ACC112 (cell line): ENCODE measurements around the gene TBC1D5.
"Not testable (repeated sequence)": the region's sequence is repeated elsewhere in the genome, so short reads cannot be mapped to it uniquely, and the experiment has no call there.

Source experiments
- H2AFZ ChIP-seq: fragments of 200-600 bp; sonication (generic); one replicate; pipeline ENCODE4 v1.6.0; 2017; ENCODE audit warnings: antibody characterized with exemption, low read length; ENCODE audit not compliant: unreplicated experiment
- H3K27ac ChIP-seq: fragments of 200-600 bp; sonication (generic); 2 replicates; pipeline ENCODE4 v1.5.1; 2014; ENCODE audit warnings: low read depth, mild to moderate bottlenecking, antibody characterized with exemption, low read length, moderate library complexity
- H3K27me3 ChIP-seq: fragments of 200-600 bp; sonication (generic); 2 replicates; pipeline ENCODE4 v1.6.1; 2014; ENCODE audit warnings: mild to moderate bottlenecking, antibody characterized with exemption, low read length, moderate library complexity, mixed read lengths; ENCODE audit not compliant: insufficient read depth
- H3K36me3 ChIP-seq: fragments of 200-600 bp; sonication (generic); 2 replicates; pipeline ENCODE4 v1.6.1; 2016; ENCODE audit warnings: mild to moderate bottlenecking, antibody characterized with exemption, low read length, moderate library complexity, mixed read lengths; ENCODE audit not compliant: insufficient read depth
- H3K4me1 ChIP-seq: fragments of 200-600 bp; sonication (generic); one replicate; pipeline ENCODE4 v1.6.1; 2016; ENCODE audit warnings: low read length, mixed read lengths; ENCODE audit not compliant: insufficient read depth, unreplicated experiment, control insufficient read depth
- H3K4me3 ChIP-seq: fragments of 200-600 bp; sonication (generic); 2 replicates; pipeline ENCODE4 v1.5.1; 2014; ENCODE audit warnings: mild to moderate bottlenecking, low read depth, low read length
- H3K79me2 ChIP-seq: fragments of 200-600 bp; sonication (generic); one replicate; pipeline ENCODE4 v1.6.0; 2016; ENCODE audit warnings: low read length; ENCODE audit not compliant: control insufficient read depth, unreplicated experiment, insufficient read depth

The TBC1D5 gene

GRCh38 chr3:17491601-17492000 is 250.8 kb downstream of the TBC1D5 start:
- Histone ChIP-seq H3K4me1 (peaks cover 19% of the 10 kb centered on the region), H2AFZ (no peak overlapping the region), H3K79me2 (no peaks in the 10 kb centered on the region), H3K4me3 (no peak overlapping the region; the same call in 1 of the 2 replicates), H3K36me3 (peaks cover 7% of the 10 kb centered on the region), H3K27me3 (no peaks in the 10 kb centered on the region), H3K27ac (peak overlapping the region; percentile 49; the same call in 1 of the 2 replicates)

DNA sequence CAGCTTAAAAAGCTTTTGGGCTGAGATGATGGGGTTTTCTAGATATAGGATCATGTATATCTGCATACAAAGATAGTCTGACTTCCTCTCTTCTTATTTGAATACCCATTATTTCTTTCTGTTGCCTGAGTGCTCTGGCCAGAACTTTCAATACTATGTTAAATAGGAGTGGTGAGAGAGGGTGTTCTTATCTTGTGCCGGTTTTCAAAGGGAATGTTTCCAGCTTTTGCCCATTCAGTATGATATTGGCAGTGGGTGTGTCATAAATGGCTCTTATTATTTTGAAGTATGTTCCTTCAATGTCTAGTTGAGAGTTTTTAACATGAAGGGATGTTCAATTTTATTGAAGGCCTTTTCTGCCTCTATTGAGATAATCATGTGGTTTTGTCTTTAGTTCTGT is 251.2 kb downstream of the TBC1D5 start:
- not testable (repeated sequence) for H2AFZ ChIP-seq, H3K4me3 ChIP-seq, H3K36me3 ChIP-seq, H3K27me3 ChIP-seq, H3K79me2 ChIP-seq
- Histone ChIP-seq H3K27ac (peak overlapping the region; percentile 28; the same call in 1 of the 2 replicates), H3K4me1 (peaks cover 19% of the 10 kb centered on the region)

DNA sequence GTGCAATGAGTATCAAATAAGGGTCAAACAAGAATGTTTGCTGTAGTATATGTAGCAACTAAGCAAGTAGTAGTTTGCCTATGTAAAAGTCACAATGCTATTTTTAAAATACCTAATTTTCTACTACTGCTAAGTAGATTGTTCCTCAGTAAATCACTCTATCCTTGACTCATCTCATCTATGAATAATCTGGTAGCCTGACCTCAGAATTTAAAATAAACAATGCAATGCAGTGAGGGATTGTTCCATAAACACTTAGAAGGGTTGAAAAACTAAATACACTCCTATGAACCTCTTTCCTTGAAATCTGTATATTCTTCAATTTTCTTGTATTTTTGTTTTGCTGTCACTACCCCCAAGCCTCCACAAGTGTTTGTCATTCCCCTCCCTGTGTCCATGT is 253.3 kb downstream of the TBC1D5 start:
- Histone ChIP-seq H3K36me3 (peaks cover 7% of the 10 kb centered on the region), H3K79me2 (no peaks in the 10 kb centered on the region), H3K27me3 (no peaks in the 10 kb centered on the region), H3K4me3 (no peak overlapping the region), H2AFZ (no peak overlapping the region), H3K27ac (peak overlapping the region; percentile 38; the same call in 1 of the 2 replicates), H3K4me1 (peaks cover 19% of the 10 kb centered on the region)

DNA sequence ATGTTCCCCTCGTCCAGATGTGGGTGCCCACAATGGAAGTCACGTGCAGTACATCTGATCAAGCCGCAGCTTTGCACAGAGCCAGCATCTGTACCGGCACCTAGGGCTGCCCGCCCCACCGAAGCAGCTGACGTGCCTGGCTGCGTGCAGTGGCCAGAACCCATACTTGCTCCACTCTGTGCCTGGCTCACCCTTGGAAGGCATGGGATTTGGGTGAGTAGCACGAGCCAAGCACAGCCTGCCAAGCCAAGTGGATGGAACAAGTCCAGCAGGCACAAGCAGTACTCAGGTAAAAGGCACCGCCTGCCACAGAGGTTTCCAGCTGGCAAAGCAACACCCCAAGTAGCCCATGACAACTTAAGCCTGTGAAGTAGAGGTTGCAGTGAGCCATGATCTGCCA is 261.3 kb downstream of the TBC1D5 start:
- Histone ChIP-seq H3K4me3 (no peak overlapping the region), H2AFZ (no peak overlapping the region), H3K36me3 (no peaks in the 10 kb centered on the region), H3K79me2 (no peaks in the 10 kb centered on the region), H3K4me1 (peaks cover 6% of the 10 kb centered on the region), H3K27me3 (no peaks in the 10 kb centered on the region), H3K27ac (no peak overlapping the region)

DNA sequence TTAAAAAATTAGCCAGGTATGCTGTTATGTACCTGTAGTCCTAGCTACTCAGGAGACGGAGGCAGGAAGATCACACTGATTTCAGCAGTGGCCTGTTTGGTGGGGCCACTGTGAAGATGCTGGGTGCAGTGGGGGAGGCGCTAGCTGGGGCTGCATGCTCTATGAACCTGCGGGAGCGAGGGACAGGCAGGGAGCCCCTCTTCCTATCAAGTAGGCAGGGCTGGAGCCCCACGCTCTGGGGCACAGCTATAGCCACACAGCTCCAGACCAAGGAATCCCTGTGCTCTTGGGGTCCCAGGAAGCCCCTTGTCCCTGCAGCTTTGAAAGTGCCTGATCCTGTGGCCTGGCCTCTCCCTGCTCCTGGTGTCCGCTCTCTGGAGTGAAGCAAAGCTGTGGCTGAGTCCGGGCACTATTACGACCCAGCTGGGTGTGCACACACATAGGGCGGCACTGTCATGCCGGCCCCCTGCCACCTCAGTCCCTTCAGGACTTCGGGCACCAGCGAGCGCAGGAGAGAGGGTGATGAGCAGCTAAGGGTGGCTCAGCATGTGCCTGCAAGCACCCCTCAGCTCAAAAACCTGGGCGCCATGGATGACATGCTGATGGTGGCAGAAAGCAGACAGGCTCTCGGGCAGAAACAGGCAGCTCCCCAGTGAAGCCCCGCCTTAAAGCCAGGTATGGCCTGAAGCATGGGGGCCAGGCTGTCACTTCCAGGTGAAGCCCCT is 262.6 kb downstream of the TBC1D5 start:
- Histone ChIP-seq H3K4me3 (no peak overlapping the region), H2AFZ (no peak overlapping the region), H3K27me3 (no peaks in the 10 kb centered on the region), H3K36me3 (no peaks in the 10 kb centered on the region), H3K27ac (no peak overlapping the region), H3K4me1 (peaks cover 6% of the 10 kb centered on the region), H3K79me2 (no peaks in the 10 kb centered on the region)

DNA sequence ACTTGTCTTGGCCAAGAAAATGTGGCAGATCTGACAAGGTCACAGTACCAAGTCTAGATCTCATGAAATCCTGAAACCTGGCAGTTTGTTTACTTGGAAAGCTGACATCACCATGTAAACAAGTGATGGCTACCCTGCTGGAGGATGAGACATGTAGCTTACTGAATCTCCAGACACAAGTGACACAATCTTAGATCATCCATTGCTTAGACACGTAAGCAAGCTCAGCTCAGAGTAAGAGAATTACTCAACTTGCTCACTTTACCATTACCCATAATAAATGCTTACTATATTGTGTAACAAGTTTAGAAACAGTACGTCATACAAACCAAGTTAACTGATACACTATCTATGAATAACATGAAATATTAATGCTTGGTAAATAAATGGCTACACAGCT is 263.8 kb downstream of the TBC1D5 start:
- Histone ChIP-seq H3K27me3 (no peaks in the 10 kb centered on the region), H2AFZ (no peak overlapping the region), H3K4me1 (peaks cover 6% of the 10 kb centered on the region), H3K79me2 (no peaks in the 10 kb centered on the region), H3K27ac (peak overlapping the region; percentile 58), H3K4me3 (no peak overlapping the region), H3K36me3 (no peaks in the 10 kb centered on the region)

- Histone ChIP-seq H3K36me3 (no peaks in the 10 kb centered on the region), H3K27me3 (no peaks in the 10 kb centered on the region), H3K79me2 (no peaks in the 10 kb centered on the region), H3K4me1 (no peaks in the 10 kb centered on the region), H3K4me3 (no peak overlapping the region), H3K27ac (no peak overlapping the region), H2AFZ (no peak overlapping the region)
Observed at GRCh38 chr3:17473761-17474160, 268.7 kb downstream of the TBC1D5 start.

DNA sequence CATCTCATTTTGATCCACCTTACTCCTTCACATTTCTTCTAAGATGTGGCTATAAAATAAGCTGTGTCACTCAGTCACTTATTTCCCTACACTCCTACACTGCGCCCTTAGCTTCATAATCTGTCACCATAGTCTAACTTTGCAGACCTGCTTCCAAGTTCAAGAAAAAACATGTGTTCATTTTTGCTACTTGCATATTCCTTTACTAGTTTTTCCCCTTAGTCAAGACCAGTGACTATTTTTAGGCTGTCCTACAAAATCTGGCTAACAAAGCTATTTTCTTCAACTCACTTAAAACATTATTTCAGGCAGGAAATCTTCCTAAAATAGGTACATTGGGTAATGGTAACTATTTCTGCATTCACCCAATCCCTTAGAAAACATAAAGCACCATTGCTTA is 272.5 kb downstream of the TBC1D5 start:
- H2AFZ ChIP-seq: no peak overlapping the region
- no peaks in the 10 kb centered on the region for H3K79me2 ChIP-seq
- H3K36me3 ChIP-seq: no peaks in the 10 kb centered on the region
- no peaks in the 10 kb centered on the region for H3K4me1 ChIP-seq
- H3K27me3 ChIP-seq: no peaks in the 10 kb centered on the region
- H3K27ac ChIP-seq: no peak overlapping the region
- no peak overlapping the region for H3K4me3 ChIP-seq

DNA sequence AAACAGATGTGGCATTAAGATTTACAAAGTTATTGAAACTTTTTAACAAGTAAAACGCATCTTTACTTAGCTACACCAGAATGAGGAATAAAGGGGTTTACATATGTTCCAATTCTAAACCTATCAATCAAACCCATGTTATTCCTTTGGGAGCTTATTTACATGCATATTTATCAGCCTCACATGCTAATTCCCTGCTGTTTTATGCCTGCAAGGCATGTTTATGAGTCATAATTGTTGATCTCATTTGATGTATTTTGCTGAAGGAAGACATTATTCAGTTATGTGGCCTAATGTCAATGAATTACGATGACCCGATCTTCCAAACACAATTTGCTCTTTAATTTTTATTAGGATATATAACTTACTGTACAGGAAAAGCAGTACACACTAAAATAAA is 272.9 kb downstream of the TBC1D5 start:
- Histone ChIP-seq H3K36me3 (no peaks in the 10 kb centered on the region), H3K27ac (no peak overlapping the region), H3K27me3 (no peaks in the 10 kb centered on the region), H3K79me2 (no peaks in the 10 kb centered on the region), H3K4me1 (no peaks in the 10 kb centered on the region), H2AFZ (no peak overlapping the region), H3K4me3 (no peak overlapping the region)

- Histone ChIP-seq H3K4me1 (no peaks in the 10 kb centered on the region), H2AFZ (no peak overlapping the region), H3K27ac (no peak overlapping the region), H3K36me3 (no peaks in the 10 kb centered on the region), H3K79me2 (no peaks in the 10 kb centered on the region), H3K27me3 (no peaks in the 10 kb centered on the region), H3K4me3 (no peak overlapping the region)
Observed at GRCh38 chr3:17466028-17466427, 276.4 kb downstream of the TBC1D5 start.

GRCh38 chr3:17459470-17459993 is 282.9 kb downstream of the TBC1D5 start:
- H2AFZ ChIP-seq: no peak overlapping the region
- no peaks in the 10 kb centered on the region for H3K4me1 ChIP-seq
- H3K36me3 ChIP-seq: no peaks in the 10 kb centered on the region
- no peak overlapping the region for H3K4me3 ChIP-seq
- no peaks in the 10 kb centered on the region for H3K27me3 ChIP-seq
- no peaks in the 10 kb centered on the region for H3K79me2 ChIP-seq
- H3K27ac ChIP-seq: no peak overlapping the region
